ENCODE measurements around the gene CCDC92. TPM values are rescaled to one million over a fixed set of nuclear protein-coding genes. Genes with fewer than 3 reads are reported as not detected.

CCDC92 gene
- total RNA-seq, 1 donor from 2014 or later = 55.1 TPM

DNA sequence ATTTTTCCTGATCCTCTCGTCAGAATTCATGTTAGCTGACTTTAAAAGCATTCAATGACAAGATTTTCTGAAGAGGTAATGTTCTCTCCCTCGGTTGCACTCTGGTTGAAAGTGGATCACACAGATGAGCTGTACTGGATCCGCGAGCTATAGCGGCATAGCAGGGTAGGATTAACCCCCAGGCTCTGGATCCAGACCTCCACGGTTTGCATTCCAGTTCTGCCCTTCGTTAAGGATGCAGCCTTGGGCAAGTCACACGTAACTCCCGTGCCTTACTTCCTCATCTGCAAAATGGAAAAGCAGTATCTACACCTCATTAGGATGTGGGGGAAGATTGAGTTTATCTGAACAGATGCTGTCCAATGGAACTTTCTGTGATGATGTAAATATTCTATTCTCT is 13.8 kb downstream of the CCDC92 start:
- H3K36me3 Mint-ChIP-seq = no peaks in the 10 kb centered on the region
- H3K4me3 Mint-ChIP-seq = no peak overlapping the region
- H3K27me3 Mint-ChIP-seq (ENCODE audit: low read depth) = no peaks in the 10 kb centered on the region
- DNase-seq (ENCODE audit: low spot score in 2 of 2, unreplicated experiment in 2 of 2) = no peak
- H3K4me1 Mint-ChIP-seq = peaks cover 20% of the 10 kb centered on the region
- TF ChIP-seq, protein P1, sequence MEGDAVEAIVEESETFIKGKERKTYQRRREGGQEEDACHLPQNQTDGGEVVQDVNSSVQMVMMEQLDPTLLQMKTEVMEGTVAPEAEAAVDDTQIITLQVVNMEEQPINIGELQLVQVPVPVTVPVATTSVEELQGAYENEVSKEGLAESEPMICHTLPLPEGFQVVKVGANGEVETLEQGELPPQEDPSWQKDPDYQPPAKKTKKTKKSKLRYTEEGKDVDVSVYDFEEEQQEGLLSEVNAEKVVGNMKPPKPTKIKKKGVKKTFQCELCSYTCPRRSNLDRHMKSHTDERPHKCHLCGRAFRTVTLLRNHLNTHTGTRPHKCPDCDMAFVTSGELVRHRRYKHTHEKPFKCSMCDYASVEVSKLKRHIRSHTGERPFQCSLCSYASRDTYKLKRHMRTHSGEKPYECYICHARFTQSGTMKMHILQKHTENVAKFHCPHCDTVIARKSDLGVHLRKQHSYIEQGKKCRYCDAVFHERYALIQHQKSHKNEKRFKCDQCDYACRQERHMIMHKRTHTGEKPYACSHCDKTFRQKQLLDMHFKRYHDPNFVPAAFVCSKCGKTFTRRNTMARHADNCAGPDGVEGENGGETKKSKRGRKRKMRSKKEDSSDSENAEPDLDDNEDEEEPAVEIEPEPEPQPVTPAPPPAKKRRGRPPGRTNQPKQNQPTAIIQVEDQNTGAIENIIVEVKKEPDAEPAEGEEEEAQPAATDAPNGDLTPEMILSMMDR (IDR thresholded peaks at IDR 0.05; ENCODE audit: unreplicated experiment) = no peak
- H3K9me3 Mint-ChIP-seq = no peaks in the 10 kb centered on the region
- no peak overlapping the region for H3K27ac Mint-ChIP-seq

DNA sequence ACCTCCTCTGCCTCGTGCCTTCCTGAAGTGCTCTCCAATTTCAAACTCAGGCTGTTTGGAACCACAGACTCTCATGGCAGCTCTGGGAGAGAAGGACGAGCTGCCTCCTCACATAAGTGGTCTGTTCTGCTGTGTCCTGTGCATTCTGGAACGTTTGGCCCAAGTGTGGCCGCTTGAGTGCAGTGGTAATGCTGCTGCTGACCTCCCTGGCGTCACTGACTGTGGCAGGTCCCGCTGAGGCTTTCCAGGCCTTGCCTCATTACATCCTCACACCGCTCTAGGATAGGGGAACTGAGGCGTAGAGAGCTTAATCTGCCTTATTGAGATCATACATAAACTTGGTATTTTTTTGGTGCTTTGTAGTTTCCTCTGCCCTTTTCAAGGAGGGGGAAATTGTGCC is 14.2 kb downstream of the CCDC92 start:
- peaks cover 18% of the 10 kb centered on the region for H3K4me1 Mint-ChIP-seq
- DNase-seq (ENCODE audit: low spot score in 2 of 2, unreplicated experiment in 2 of 2) = no peak
- TF ChIP-seq, protein P1 (IDR thresholded peaks at IDR 0.05; ENCODE audit: unreplicated experiment) = no peak
- no peak overlapping the region for H3K4me3 Mint-ChIP-seq
- no peaks in the 10 kb centered on the region for H3K27me3 Mint-ChIP-seq (ENCODE audit: low read depth)
- H3K27ac Mint-ChIP-seq = no peak overlapping the region
- no peaks in the 10 kb centered on the region for H3K9me3 Mint-ChIP-seq
- no peaks in the 10 kb centered on the region for H3K36me3 Mint-ChIP-seq

DNA sequence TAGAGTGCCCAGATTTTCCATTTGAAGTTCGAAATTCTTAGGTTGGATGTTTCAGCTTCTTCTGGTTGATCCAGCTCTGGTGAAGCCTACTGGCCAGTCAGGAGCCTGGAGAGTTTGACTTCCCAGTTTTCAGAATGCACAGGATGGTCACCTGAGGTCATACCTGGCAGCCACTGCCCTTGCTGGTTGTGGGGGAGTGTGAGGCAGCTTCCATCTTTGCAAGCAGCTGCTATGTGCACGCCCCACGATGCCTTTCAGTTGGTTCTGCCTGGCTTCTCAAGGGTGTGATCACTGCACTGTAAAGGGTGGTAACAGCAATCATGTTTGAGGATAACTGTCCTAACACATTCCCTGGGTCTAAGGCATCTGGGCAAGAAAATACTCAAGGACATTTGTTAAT is 15.4 kb downstream of the CCDC92 start:
- Mint-ChIP-seq H3K27ac (peak overlapping the region; percentile 22), H3K4me3 (no peak overlapping the region), H3K9me3 (no peaks in the 10 kb centered on the region), H3K36me3 (no peaks in the 10 kb centered on the region), H3K4me1 (peaks cover 14% of the 10 kb centered on the region), H3K27me3 (ENCODE audit: low read depth) (no peaks in the 10 kb centered on the region)
- TF ChIP-seq, protein P1 (IDR thresholded peaks at IDR 0.05; ENCODE audit: unreplicated experiment) = no peak
- DNase-seq (ENCODE audit: low spot score in 2 of 2, unreplicated experiment in 2 of 2) = no peak

DNA sequence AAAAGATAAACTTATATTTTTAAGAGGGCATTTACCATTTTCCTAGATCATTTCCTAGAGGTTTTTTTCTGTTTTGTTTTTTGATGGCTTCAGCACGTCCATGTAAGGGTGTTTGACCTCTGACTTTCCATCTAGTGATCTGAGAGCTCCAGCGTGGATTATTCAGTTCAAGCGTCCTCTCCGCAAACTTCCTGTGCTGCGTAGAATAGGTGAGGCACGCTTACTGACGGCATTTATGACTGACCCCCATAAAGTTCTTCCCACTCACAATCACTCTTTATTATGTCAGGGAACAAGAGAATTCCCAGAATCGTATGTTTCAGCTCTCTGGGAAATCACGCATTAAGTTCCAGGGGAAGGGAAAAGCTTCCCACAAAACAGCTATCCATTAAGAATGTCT is 16.4 kb downstream of the CCDC92 start:
- Mint-ChIP-seq H3K9me3 (no peaks in the 10 kb centered on the region), H3K27ac (peak overlapping the region; percentile 9), H3K27me3 (ENCODE audit: low read depth) (no peaks in the 10 kb centered on the region), H3K4me1 (peaks cover 12% of the 10 kb centered on the region), H3K4me3 (no peak overlapping the region), H3K36me3 (no peaks in the 10 kb centered on the region)
- DNase-seq (ENCODE audit: low spot score in 2 of 2, unreplicated experiment in 2 of 2) = no peak
- TF ChIP-seq, protein P1 (IDR thresholded peaks at IDR 0.05; ENCODE audit: unreplicated experiment) = no peak

DNA sequence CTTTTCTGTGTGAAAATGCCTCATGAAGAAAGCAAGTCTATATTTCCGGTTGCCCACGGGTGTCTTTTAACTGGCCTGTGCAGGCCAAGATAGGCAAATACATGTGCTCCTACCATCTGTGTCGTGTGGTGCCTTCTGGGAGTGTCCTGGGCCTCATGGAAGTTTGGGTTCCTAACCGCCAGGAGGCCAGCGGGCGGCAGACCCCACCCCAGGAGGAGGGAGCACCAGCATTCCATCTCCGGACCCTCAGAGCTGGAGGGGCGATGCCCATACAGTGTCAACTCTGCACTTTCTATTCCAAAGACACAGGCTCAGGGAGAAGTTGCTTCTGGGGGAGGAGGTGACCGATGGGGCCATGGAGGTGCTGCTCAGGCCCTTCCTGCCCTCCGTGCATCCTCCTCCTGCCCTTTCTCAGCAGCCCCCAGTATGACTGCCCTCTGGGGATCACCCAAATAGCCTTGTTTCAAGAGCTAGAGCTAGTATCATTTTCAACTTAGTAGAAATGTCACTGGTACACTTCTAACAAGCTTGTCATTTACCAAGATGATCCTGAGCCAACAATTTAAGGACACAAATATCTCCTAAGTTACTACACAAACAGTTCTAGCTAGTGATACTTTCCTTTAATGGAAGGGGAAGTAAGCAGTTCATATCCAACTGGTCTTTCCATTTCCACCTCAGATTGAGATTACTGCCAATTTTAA is 17.8 kb downstream of the CCDC92 start:
- Mint-ChIP-seq H3K36me3 (peaks cover 3% of the 10 kb centered on the region), H3K9me3 (no peaks in the 10 kb centered on the region), H3K27ac (no peak overlapping the region), H3K4me3 (no peak overlapping the region), H3K27me3 (ENCODE audit: low read depth) (no peaks in the 10 kb centered on the region), H3K4me1 (peaks cover 10% of the 10 kb centered on the region)
- TF ChIP-seq, protein P1 (IDR thresholded peaks at IDR 0.05; ENCODE audit: unreplicated experiment) = no peak
- no peak for DNase-seq (ENCODE audit: low spot score in 2 of 2, unreplicated experiment in 2 of 2)
